ENCODE results near the gene AP3B1.

AP3B1 gene

GRCh38 chr5:78224358-78224757 lies 70.1 kb downstream of the AP3B1 start:
- no peak for TF ChIP-seq EZH2 (IDR thresholded peaks at IDR 0.05; ENCODE audit: borderline replicate concordance, low read length)
- Histone ChIP-seq H3K9ac (ENCODE audit: low read length) (no peak overlapping the region), H3K36me3 (ENCODE audit: insufficient read depth, low read length) (peaks cover 4% of the 10 kb centered on the region; the same call in 1 of the 2 replicates), H3K9me3 (ENCODE audit: low read length) (no peaks in the 10 kb centered on the region), H4K20me1 (ENCODE audit: insufficient read depth, low read length) (no peaks in the 10 kb centered on the region), H3F3A (ENCODE audit: insufficient read depth, low read length) (no peaks in the 10 kb centered on the region), H3K9me2 (ENCODE audit: low read depth, low read length) (no peaks in the 10 kb centered on the region), H3K27ac (ENCODE audit: low read depth, low read length, poor library complexity, severe bottlenecking) (no peak overlapping the region), H3K79me2 (ENCODE audit: insufficient read depth, low read length) (no peaks in the 10 kb centered on the region), H3K27me3 (ENCODE audit: insufficient read depth, low read length) (no peaks in the 10 kb centered on the region), H3K4me1 (ENCODE audit: insufficient read depth, low read length, severe bottlenecking) (peaks cover 6% of the 10 kb centered on the region), H3K4me3 (ENCODE audit: low read depth, low read length, poor library complexity, severe bottlenecking) (no peak overlapping the region), H3K4me2 (ENCODE audit: low read length) (no peak overlapping the region), H2AFZ (ENCODE audit: low read length) (no peak overlapping the region)

- Histone ChIP-seq H3K79me2 (ENCODE audit: insufficient read depth, low read length) (no peaks in the 10 kb centered on the region), H3F3A (ENCODE audit: insufficient read depth, low read length) (no peaks in the 10 kb centered on the region), H3K27ac (ENCODE audit: low read depth, low read length, poor library complexity, severe bottlenecking) (peak overlapping the region; percentile 29), H3K9ac (ENCODE audit: low read length) (no peak overlapping the region), H3K4me2 (ENCODE audit: low read length) (no peak overlapping the region), H3K4me1 (ENCODE audit: insufficient read depth, low read length, severe bottlenecking) (peaks cover 6% of the 10 kb centered on the region), H3K9me3 (ENCODE audit: low read length) (no peaks in the 10 kb centered on the region), H3K36me3 (ENCODE audit: insufficient read depth, low read length) (peaks cover 9% of the 10 kb centered on the region; the same call in 1 of the 2 replicates), H3K9me2 (ENCODE audit: low read depth, low read length) (no peaks in the 10 kb centered on the region), H2AFZ (ENCODE audit: low read length) (no peak overlapping the region), H4K20me1 (ENCODE audit: insufficient read depth, low read length) (no peaks in the 10 kb centered on the region), H3K27me3 (ENCODE audit: insufficient read depth, low read length) (no peaks in the 10 kb centered on the region), H3K4me3 (ENCODE audit: low read depth, low read length, poor library complexity, severe bottlenecking) (no peak overlapping the region)
- TF ChIP-seq CTCF (IDR thresholded peaks at IDR 0.05; ENCODE audit: low read length) (peak; percentile 46), EZH2 (IDR thresholded peaks at IDR 0.05; ENCODE audit: borderline replicate concordance, low read length) (no peak)
Observed at GRCh38 chr5:78221964-78222451, 72.5 kb downstream of the AP3B1 start.

GRCh38 chr5:78221467-78221866 lies 73.0 kb downstream of the AP3B1 start:
- Histone ChIP-seq H3K4me2 (ENCODE audit: low read length) (no peak overlapping the region), H3F3A (ENCODE audit: insufficient read depth, low read length) (no peaks in the 10 kb centered on the region), H3K27me3 (ENCODE audit: insufficient read depth, low read length) (no peaks in the 10 kb centered on the region), H3K9me2 (ENCODE audit: low read depth, low read length) (no peaks in the 10 kb centered on the region), H4K20me1 (ENCODE audit: insufficient read depth, low read length) (no peaks in the 10 kb centered on the region), H3K4me3 (ENCODE audit: low read depth, low read length, poor library complexity, severe bottlenecking) (no peak overlapping the region), H3K36me3 (ENCODE audit: insufficient read depth, low read length) (peaks cover 9% of the 10 kb centered on the region; the same call in 1 of the 2 replicates), H3K4me1 (ENCODE audit: insufficient read depth, low read length, severe bottlenecking) (peaks cover 6% of the 10 kb centered on the region), H3K9ac (ENCODE audit: low read length) (no peak overlapping the region), H3K79me2 (ENCODE audit: insufficient read depth, low read length) (no peaks in the 10 kb centered on the region), H3K27ac (ENCODE audit: low read depth, low read length, poor library complexity, severe bottlenecking) (no peak overlapping the region), H3K9me3 (ENCODE audit: low read length) (no peaks in the 10 kb centered on the region), H2AFZ (ENCODE audit: low read length) (no peak overlapping the region)
- no peak for TF ChIP-seq CTCF (IDR thresholded peaks at IDR 0.05; ENCODE audit: low read length)
- TF ChIP-seq EZH2 (IDR thresholded peaks at IDR 0.05; ENCODE audit: borderline replicate concordance, low read length), result no peak

GRCh38 chr5:78215972-78216371 lies 78.5 kb downstream of the AP3B1 start:
- Histone ChIP-seq H3F3A (ENCODE audit: insufficient read depth, low read length) (no peaks in the 10 kb centered on the region), H3K27ac (ENCODE audit: low read depth, low read length, poor library complexity, severe bottlenecking) (no peak overlapping the region), H3K4me1 (ENCODE audit: insufficient read depth, low read length, severe bottlenecking) (no peaks in the 10 kb centered on the region), H3K9me3 (ENCODE audit: low read length) (no peaks in the 10 kb centered on the region), H3K9ac (ENCODE audit: low read length) (no peak overlapping the region), H2AFZ (ENCODE audit: low read length) (no peak overlapping the region), H3K4me2 (ENCODE audit: low read length) (no peak overlapping the region), H3K9me2 (ENCODE audit: low read depth, low read length) (no peaks in the 10 kb centered on the region), H3K79me2 (ENCODE audit: insufficient read depth, low read length) (no peaks in the 10 kb centered on the region), H4K20me1 (ENCODE audit: insufficient read depth, low read length) (no peaks in the 10 kb centered on the region), H3K27me3 (ENCODE audit: insufficient read depth, low read length) (no peaks in the 10 kb centered on the region), H3K4me3 (ENCODE audit: low read depth, low read length, poor library complexity, severe bottlenecking) (no peak overlapping the region), H3K36me3 (ENCODE audit: insufficient read depth, low read length) (peaks cover 25% of the 10 kb centered on the region)
- TF ChIP-seq EZH2 (IDR thresholded peaks at IDR 0.05; ENCODE audit: borderline replicate concordance, low read length) (no peak), CTCF (IDR thresholded peaks at IDR 0.05; ENCODE audit: low read length) (no peak)

Measured in OCI-LY1 (cell line).